SK-N-SH (cell line): Measurements from ENCODE around the gene ELMO1. TPM values are rescaled to one million over a fixed set of nuclear protein-coding genes. Genes with fewer than 3 reads are reported as not detected.

ENCODE experiments used
- CTCF ChIA-PET: fragments of 300-600, 350-600 bp; formaldehyde crosslinking; extraction: SDS; loops from one replicate; lab custom pipeline; 2021; lab: Yijun Ruan, JAX
- POLR2A ChIA-PET: fragments of 350-600 bp; sonication (Branson Sonifier 250); formaldehyde crosslinking; extraction: SDS; loops from one replicate; lab custom pipeline; 2020; ENCODE audit warnings: antibody characterized with exemption, inconsistent platforms; lab: Yijun Ruan, JAX
- DNase-seq: peaks from one replicate; pipeline ENCODE4 v3.0.0; 2012
- H2AFZ ChIP-seq: fragments of 200-600 bp; sonication (generic); 2 replicates; pipeline ENCODE4 v1.8.1; 2016; ENCODE audit warnings: antibody characterized with exemption, mild to moderate bottlenecking, low read depth
- H3F3A ChIP-seq: fragments of 200-600 bp; sonication (generic); replicated peaks from 2 replicates; pipeline ENCODE3; 2016; ENCODE audit warnings: antibody characterized with exemption, mild to moderate bottlenecking; ENCODE audit not compliant: insufficient read depth
- H3K27ac ChIP-seq, 2 experiments: fragments of 200-500 bp in 1 of 2; fragments of 200-600 bp in 1 of 2; sonication (Bioruptor generic) in 1 of 2; sonication (generic), shearing (Covaris generic) in 1 of 2; 2 replicates each; pipeline versions ENCODE4 v1.5.1 to v1.6.1; 2014 to 2016; ENCODE audit warnings: low read depth in 2 of 2, inconsistent platforms in 1 of 2, low read length in 1 of 2, mild to moderate bottlenecking in 1 of 2, mixed read lengths in 1 of 2
- H3K27me3 ChIP-seq: fragments of 200-600 bp; sonication (generic), shearing (Covaris generic); 2 replicates; pipeline ENCODE4 v1.6.1; 2016; ENCODE audit warnings: mixed run types; ENCODE audit not compliant: insufficient read depth
- H3K36me3 ChIP-seq, 2 experiments: fragments of 200-500 bp in 1 of 2; fragments of 200-600 bp in 1 of 2; sonication (Bioruptor generic) in 1 of 2; sonication (generic) in 1 of 2; replicated peaks in 1 of 2; 2 replicates each; pipeline versions ENCODE3 to v1.5.1; 2014 to 2016; ENCODE audit warnings: low read length in 1 of 2, mild to moderate bottlenecking in 1 of 2; ENCODE audit not compliant: insufficient read depth in 2 of 2, control insufficient read depth in 1 of 2
- H3K4me1 ChIP-seq, 2 experiments: fragments of 200-500 bp in 1 of 2; fragments of 200-600 bp in 1 of 2; sonication (Bioruptor generic) in 1 of 2; sonication (generic), shearing (Covaris generic) in 1 of 2; 2 replicates each; pipeline versions ENCODE4 v1.5.1 to v1.6.1; 2014 to 2016; ENCODE audit warnings: low read depth in 1 of 2, low read length in 1 of 2, mixed run types in 1 of 2; ENCODE audit not compliant: insufficient read depth in 2 of 2, control insufficient read depth in 1 of 2
- H3K4me2 ChIP-seq: fragments of 200-600 bp; sonication (generic), shearing (Covaris generic); 2 replicates; pipeline ENCODE4 v1.6.1; 2017; ENCODE audit warnings: mixed run types
- H3K4me3 ChIP-seq, 2 experiments: fragments of 200-500 bp in 1 of 2; fragments of 200-600 bp in 1 of 2; sonication (Bioruptor generic) in 1 of 2; sonication (generic), shearing (Covaris generic) in 1 of 2; 2 replicates each; pipeline versions ENCODE4 v1.5.1 to v1.8.1; 2014 to 2016; ENCODE audit warnings: low read depth in 2 of 2, inconsistent platforms in 1 of 2, low read length in 1 of 2, mild to moderate bottlenecking in 1 of 2, mixed read lengths in 1 of 2, moderate library complexity in 1 of 2
- H3K79me2 ChIP-seq: fragments of 200-600 bp; sonication (generic); 2 replicates; pipeline ENCODE4 v1.8.1; 2017; ENCODE audit warnings: mild to moderate bottlenecking; ENCODE audit not compliant: insufficient read depth
- H3K9ac ChIP-seq: fragments of 200-600 bp; sonication (generic); 2 replicates; pipeline ENCODE4 v1.6.1; 2017; ENCODE audit warnings: mixed run types
- H3K9me2 ChIP-seq: fragments of 200-600 bp; sonication (generic); 2 replicates; pipeline ENCODE4 v1.6.1; 2017; ENCODE audit warnings: mixed run types
- H3K9me3 ChIP-seq: fragments of 200-600 bp; sonication (generic); 2 replicates; pipeline ENCODE4 v1.6.1; 2017; ENCODE audit warnings: mixed run types, mild to moderate bottlenecking, moderate library complexity
- H4K20me1 ChIP-seq: fragments of 200-600 bp; sonication (generic); 2 replicates; pipeline ENCODE4 v1.6.1; 2017; ENCODE audit warnings: mild to moderate bottlenecking, mixed run types; ENCODE audit not compliant: insufficient read depth
- CTCF ChIP-seq: fragments of 200-600 bp; sonication (generic); IDR thresholded peaks from 2 replicates; pipeline ENCODE4 v1.6.1; 2017; ENCODE audit warnings: antibody characterized with exemption, mild to moderate bottlenecking, moderate library complexity
- FOXJ3 ChIP-seq: sonication (generic); formaldehyde crosslinking; IDR thresholded peaks from 2 replicates; pipeline ENCODE4 v1.5.1; 2020; ENCODE audit warnings: mild to moderate bottlenecking, missing genetic modification reagents
- GATA2 ChIP-seq: sonication (generic); formaldehyde crosslinking; IDR thresholded peaks from 2 replicates; pipeline ENCODE4 v1.5.0; 2020; ENCODE audit warnings: mild to moderate bottlenecking, missing genetic modification reagents
- MXI1 ChIP-seq: IDR thresholded peaks from 2 replicates; pipeline ENCODE4 v1.6.1; 2012; ENCODE audit warnings: mild to moderate bottlenecking, low read depth, low read length, improper control_type of control experiment
- REST ChIP-seq: IDR thresholded peaks from 2 replicates; pipeline ENCODE4 v1.6.1; 2012; ENCODE audit warnings: mild to moderate bottlenecking, low read depth, low read length, moderate library complexity
- RFX5 ChIP-seq: IDR thresholded peaks from 2 replicates; pipeline ENCODE4 v1.6.1; 2012; ENCODE audit warnings: mild to moderate bottlenecking, improper control_type of control experiment, low read length
- RXRA ChIP-seq: IDR thresholded peaks from 2 replicates; pipeline ENCODE4 v1.4.0; 2012; ENCODE audit warnings: low read depth, mild to moderate bottlenecking, borderline replicate concordance
- SIN3A ChIP-seq: IDR thresholded peaks from 2 replicates; pipeline ENCODE4 v1.6.1; 2012; ENCODE audit warnings: low read depth, mild to moderate bottlenecking, low read length, moderate library complexity, borderline replicate concordance
- TAF1 ChIP-seq: IDR thresholded peaks from 2 replicates; pipeline ENCODE4 v1.6.1; 2012; ENCODE audit warnings: low read depth, mild to moderate bottlenecking, low read length, moderate library complexity, borderline replicate concordance
- TCF12 ChIP-seq: IDR thresholded peaks from 2 replicates; pipeline ENCODE4 v1.4.0; 2012
- USF1 ChIP-seq: IDR thresholded peaks from 2 replicates; pipeline ENCODE4 v1.4.0; 2012; ENCODE audit warnings: low read depth, borderline replicate concordance
- ZBTB33 ChIP-seq: IDR thresholded peaks from 2 replicates; pipeline ENCODE4 v1.4.0; 2012; ENCODE audit warnings: low read depth, borderline replicate concordance
- WGBS: methylation state at CpG from one replicate; pipeline ENCODE4 v1.1.6; 2017; ENCODE audit warnings: low lambda C conversion rate; 5-methylcytosine and 5-hydroxymethylcytosine counted together
- polyA plus RNA-seq, 3 experiments: library from polyadenylated mRNA; depleted of rRNA; stranded (reverse); fragments of >200 nt; gene quantifications; 2 replicates each; pipeline ENCODE4 v1.2.3, GENCODE V29; 2012

ELMO1 gene
- polyA plus RNA-seq, 1 of the 3 experiments (the other 2 are of a cell fraction) = 0.64 TPM

GRCh38 chr7:37197108-37197507 lies 251.6 kb downstream of the ELMO1 start:
- H3K36me3 ChIP-seq = no peaks in the 10 kb centered on the region
- no peak overlapping the region for H3K9ac ChIP-seq
- no peak overlapping the region for H3K4me2 ChIP-seq
- WGBS = 67% methylated on average over 10 of the region's 10 CpGs
- no peak overlapping the region for H2AFZ ChIP-seq
- POLR2A ChIA-PET = no interaction called here
- H3K9me3 ChIP-seq = no peaks in the 10 kb centered on the region
- no peak for DNase-seq
- peaks cover 0 to 15% of the 10 kb centered on the region in 2 experiments; a peak in 2 of 4 replicates for H3K4me1 ChIP-seq
- H3K27ac ChIP-seq = no peak overlapping the region
- CTCF ChIA-PET = interaction anchor here (1.2 to 12.3 kb wide), 10 partner anchors 11 to 830 kb away, joined by 4 to 306 read pairs (median 32); a partner anchor contains a TSS
- no peaks in the 10 kb centered on the region for H3K79me2 ChIP-seq
- no peaks in the 10 kb centered on the region for H4K20me1 ChIP-seq
- H3K9me2 ChIP-seq = no peaks in the 10 kb centered on the region
- H3F3A ChIP-seq = peaks cover 3% of the 10 kb centered on the region
- no peak for TF ChIP-seq TAF1
- no peaks in the 10 kb centered on the region for H3K27me3 ChIP-seq
- H3K4me3 ChIP-seq = no peak overlapping the region

GRCh38 chr7:37196676-37197075 lies 252.0 kb downstream of the ELMO1 start:
- Histone ChIP-seq H3K4me1 (peaks cover 0 to 13% of the 10 kb centered on the region in 2 experiments; a peak in 2 of 4 replicates), H3F3A (peaks cover under 1% of the 10 kb centered on the region), H3K36me3 (no peaks in the 10 kb centered on the region), H3K27me3 (no peaks in the 10 kb centered on the region), H3K9ac (no peak overlapping the region), H3K4me3 (no peak overlapping the region), H3K9me3 (no peaks in the 10 kb centered on the region), H3K79me2 (no peaks in the 10 kb centered on the region)
- 48% methylated on average over 2 of the region's 2 CpGs for WGBS
- TF ChIP-seq SIN3A = no peak
- TF ChIP-seq REST = no peak
- TF ChIP-seq RXRA = no peak
- TF ChIP-seq TCF12 = no peak
- no peak for TF ChIP-seq RFX5
- TF ChIP-seq TAF1 = no peak
- no peak for TF ChIP-seq MXI1
- no peak for TF ChIP-seq GATA2
- no peak for TF ChIP-seq USF1
- no peak for TF ChIP-seq FOXJ3 (CRISPR knock-in tag)
- TF ChIP-seq CTCF = no peak
- no peak for TF ChIP-seq ZBTB33
- TF ChIP-seq, all 33 proteins: peak for 0
- ChIA-PET POLR2A (interaction anchor here (0.8 kb wide), 1 partner anchor 15 kb away, joined by 4 read pairs; no protein-coding TSS in a partner anchor), CTCF (interaction anchor here (0.8 to 12.3 kb wide), 12 partner anchors 12 to 829 kb away, joined by 3 to 306 read pairs (median 14); a partner anchor contains a TSS)
- Histone ChIP-seq H3K4me2 (no peak overlapping the region), H3K27ac (no peak overlapping the region), H2AFZ (no peak overlapping the region), H4K20me1 (no peaks in the 10 kb centered on the region), H3K9me2 (no peaks in the 10 kb centered on the region)
- DNase-seq = no peak
